PC-9 (cell line): ENCODE data around the gene DCTN4. TPM values are rescaled to one million over a fixed set of nuclear protein-coding genes. Genes with fewer than 3 reads are reported as not detected.

Experiments
- BruUV-seq: library from RNA; stranded (reverse); fragments of 400-500 nt; replicated peaks from 2 replicates; lab custom pipeline; 2021; lab: Mats Ljungman, UMichigan
- CTCF ChIA-PET: fragments of 300-600 bp; sonication (Branson Sonifier 250); formaldehyde crosslinking; loops from one replicate; lab custom pipeline; 2022; ENCODE audit warnings: antibody characterized with exemption; lab: Charles Lee
- POLR2A ChIA-PET: fragments of 300-600 bp; sonication (Branson Sonifier 250); formaldehyde crosslinking; loops from one replicate; lab custom pipeline; 2022; ENCODE audit warnings: antibody characterized with exemption; ENCODE audit not compliant: unreplicated experiment; lab: Charles Lee
- DNase-seq, 2 experiments: peaks; one replicate each; pipeline versions ENCODE4 v3.0.0 to v3.0.0-alpha.2; 2015 to 2022; ENCODE audit warnings: mixed read lengths in 1 of 2
- H2AFZ ChIP-seq: fragments of 200-600 bp; sonication (generic); 2 replicates; pipeline ENCODE4 v1.8.1; 2017; ENCODE audit warnings: antibody characterized with exemption
- H3F3A ChIP-seq: fragments of 200-600 bp; sonication (generic); 2 replicates; pipeline ENCODE4 v1.8.1; 2017; ENCODE audit warnings: antibody characterized with exemption, mild to moderate bottlenecking, low read depth; ENCODE audit not compliant: insufficient read depth
- H3K27ac ChIP-seq: fragments of 200-600 bp; sonication (generic); 2 replicates; pipeline ENCODE4 v1.6.1; 2016; ENCODE audit warnings: mixed run types
- H3K27me3 ChIP-seq: fragments of 200-600 bp; sonication (generic); 2 replicates; pipeline ENCODE4 v1.6.1; 2016; ENCODE audit warnings: low read depth, mixed run types; ENCODE audit not compliant: insufficient read depth
- H3K36me3 ChIP-seq: fragments of 200-600 bp; sonication (generic); 2 replicates; pipeline ENCODE4 v1.6.1; 2016; ENCODE audit warnings: low read depth, mixed run types
- H3K4me1 ChIP-seq: fragments of 200-600 bp; sonication (generic); replicated peaks from 2 replicates; pipeline ENCODE4 v1.6.1; 2016; ENCODE audit warnings: mixed run types; ENCODE audit not compliant: insufficient read depth
- H3K4me2 ChIP-seq: fragments of 200-600 bp; sonication (generic); 2 replicates; pipeline ENCODE4 v1.6.1; 2017; ENCODE audit warnings: mixed run types
- H3K4me3 ChIP-seq: fragments of 200-600 bp; sonication (generic); 2 replicates; pipeline ENCODE4 v1.6.1; 2016; ENCODE audit warnings: mixed run types
- H3K79me2 ChIP-seq: fragments of 200-600 bp; sonication (generic); 2 replicates; pipeline ENCODE4 v1.6.1; 2017; ENCODE audit warnings: low read depth, mixed run types
- H3K9me2 ChIP-seq: fragments of 200-600 bp; sonication (generic); 2 replicates; pipeline ENCODE4 v1.8.1; 2017; ENCODE audit warnings: mild to moderate bottlenecking; ENCODE audit not compliant: insufficient read depth
- H3K9me3 ChIP-seq: fragments of 200-600 bp; sonication (generic); 2 replicates; pipeline ENCODE4 v1.8.1; 2016; ENCODE audit warnings: low read depth; ENCODE audit not compliant: insufficient read depth
- H4K20me1 ChIP-seq: fragments of 200-600 bp; sonication (generic); 2 replicates; pipeline ENCODE4 v1.8.1; 2017; ENCODE audit not compliant: insufficient read depth
- EZH2 ChIP-seq: fragments of 200-600 bp; sonication (generic); IDR thresholded peaks from 2 replicates; pipeline ENCODE4 v1.8.0; 2017; ENCODE audit warnings: antibody characterized with exemption, low read depth
- intact Hi-C: fragments of 100-400 bp; cut with micrococcal nuclease; formaldehyde crosslinking; loops from one replicate; pipeline ENCODE4 v1.10.0; 2022; ENCODE audit not compliant: unreplicated experiment
- total RNA-seq: library from RNA; stranded (reverse); gene quantifications from 2 replicates; pipeline ENCODE4 v1.2.3, GENCODE V29; 2021
- TF ChIP-seq, protein P1 (sequence below): fragments of 200-600 bp; sonication (generic); conservative IDR thresholded peaks from 2 replicates; pipeline ENCODE4 v1.6.1; 2017; ENCODE audit warnings: mixed run types, antibody characterized with exemption, mild to moderate bottlenecking, moderate library complexity

The DCTN4 gene
- total RNA-seq, 1 experiment from 2014 or later, result 49.1 TPM

- TF ChIP-seq EZH2, result no peak
- TF ChIP-seq, protein P1, sequence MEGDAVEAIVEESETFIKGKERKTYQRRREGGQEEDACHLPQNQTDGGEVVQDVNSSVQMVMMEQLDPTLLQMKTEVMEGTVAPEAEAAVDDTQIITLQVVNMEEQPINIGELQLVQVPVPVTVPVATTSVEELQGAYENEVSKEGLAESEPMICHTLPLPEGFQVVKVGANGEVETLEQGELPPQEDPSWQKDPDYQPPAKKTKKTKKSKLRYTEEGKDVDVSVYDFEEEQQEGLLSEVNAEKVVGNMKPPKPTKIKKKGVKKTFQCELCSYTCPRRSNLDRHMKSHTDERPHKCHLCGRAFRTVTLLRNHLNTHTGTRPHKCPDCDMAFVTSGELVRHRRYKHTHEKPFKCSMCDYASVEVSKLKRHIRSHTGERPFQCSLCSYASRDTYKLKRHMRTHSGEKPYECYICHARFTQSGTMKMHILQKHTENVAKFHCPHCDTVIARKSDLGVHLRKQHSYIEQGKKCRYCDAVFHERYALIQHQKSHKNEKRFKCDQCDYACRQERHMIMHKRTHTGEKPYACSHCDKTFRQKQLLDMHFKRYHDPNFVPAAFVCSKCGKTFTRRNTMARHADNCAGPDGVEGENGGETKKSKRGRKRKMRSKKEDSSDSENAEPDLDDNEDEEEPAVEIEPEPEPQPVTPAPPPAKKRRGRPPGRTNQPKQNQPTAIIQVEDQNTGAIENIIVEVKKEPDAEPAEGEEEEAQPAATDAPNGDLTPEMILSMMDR, result no peak
- CTCF ChIA-PET, result interaction anchor here (0.6 kb wide), 1 partner anchor 260 kb away, joined by 9 read pairs; no protein-coding TSS in a partner anchor
- BruUV-seq, result no TSS peak
- intact Hi-C loops, result loop anchor here (5.0 kb wide), 1 partner anchor 220 kb away; no protein-coding TSS in a partner anchor
- Histone ChIP-seq H3K4me3 (no peak overlapping the region), H3K4me1 (peaks cover 39% of the 10 kb centered on the region), H3K9me2 (no peaks in the 10 kb centered on the region), H3K4me2 (no peak overlapping the region), H3K9me3 (no peaks in the 10 kb centered on the region), H3K27me3 (no peaks in the 10 kb centered on the region), H2AFZ (no peak overlapping the region), H3K79me2 (no peaks in the 10 kb centered on the region; the same call in 1 of the 2 replicates), H3K27ac (0 out of 2 replicates have a peak overlapping the region, but pooled peaks have one; percentile 35), H3K36me3 (no peaks in the 10 kb centered on the region), H3F3A (peaks cover 16% of the 10 kb centered on the region), H4K20me1 (no peaks in the 10 kb centered on the region)
- DNase-seq, result no peak
- POLR2A ChIA-PET, result no interaction called here
These were observed 23.1 kb upstream of the DCTN4 start for GRCh38 chr5:150781706-150782614.

DNA sequence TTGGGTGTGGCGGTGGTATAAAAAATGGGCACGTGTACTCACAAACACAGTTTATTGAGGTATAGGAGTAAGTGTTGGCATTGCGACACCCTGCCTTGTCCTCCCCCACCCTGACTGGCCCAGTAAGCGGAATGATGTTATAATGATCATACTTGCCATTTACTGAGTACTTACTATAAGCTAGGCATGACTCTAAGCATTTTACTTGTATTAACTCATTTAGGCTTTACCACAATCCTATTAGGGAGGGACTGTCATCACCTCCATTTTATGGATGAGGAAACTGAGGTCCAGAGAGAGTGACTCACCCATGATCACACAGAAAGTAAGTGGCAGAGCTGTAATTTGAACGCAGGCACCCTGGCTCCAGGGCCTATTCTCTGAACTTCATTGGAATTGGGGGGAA lies 22.0 kb upstream of the DCTN4 start:
- intact Hi-C loops, result loop anchor here (5.0 kb wide), 1 partner anchor 219 kb away; no protein-coding TSS in a partner anchor
- H3K4me3 ChIP-seq, result no peak overlapping the region
- no peak for DNase-seq
- H3K27me3 ChIP-seq, result no peaks in the 10 kb centered on the region
- peaks cover 16% of the 10 kb centered on the region for H3F3A ChIP-seq
- no TSS peak for BruUV-seq
- H3K79me2 ChIP-seq, result no peaks in the 10 kb centered on the region; the same call in 1 of the 2 replicates
- H2AFZ ChIP-seq, result no peak overlapping the region
- no peaks in the 10 kb centered on the region for H3K9me2 ChIP-seq
- no peak for TF ChIP-seq EZH2
- TF ChIP-seq, protein P1, result no peak
- no peaks in the 10 kb centered on the region for H3K36me3 ChIP-seq
- H3K27ac ChIP-seq, result no peak overlapping the region
- H3K9me3 ChIP-seq, result no peaks in the 10 kb centered on the region
- H4K20me1 ChIP-seq, result no peaks in the 10 kb centered on the region
- POLR2A ChIA-PET, result no interaction called here
- no peak overlapping the region for H3K4me2 ChIP-seq
- CTCF ChIA-PET, result no interaction called here
- H3K4me1 ChIP-seq, result peaks cover 39% of the 10 kb centered on the region

GRCh38 chr5:150780187-150780692 lies 21.4 kb upstream of the DCTN4 start:
- H4K20me1 ChIP-seq, result no peaks in the 10 kb centered on the region
- H3K4me1 ChIP-seq, result peaks cover 39% of the 10 kb centered on the region
- DNase-seq, result no peak
- ChIA-PET POLR2A (interaction anchor here (0.6 kb wide), 1 partner anchor 876 kb away, joined by 3 read pairs; no protein-coding TSS in a partner anchor), CTCF (interaction anchor here (1.1 kb wide), 1 partner anchor 79 kb away, joined by 3 read pairs; the partner anchor contains the start of gene RBM22)
- H3K4me2 ChIP-seq, result no peak overlapping the region
- H3F3A ChIP-seq, result peaks cover 16% of the 10 kb centered on the region
- intact Hi-C loops, result loop anchor here (5.0 kb wide), 1 partner anchor 218 kb away; no protein-coding TSS in a partner anchor
- TF ChIP-seq EZH2, result no peak
- TF ChIP-seq, protein P1, result no peak
- H2AFZ ChIP-seq, result no peak overlapping the region
- no peaks in the 10 kb centered on the region for H3K9me2 ChIP-seq
- no peaks in the 10 kb centered on the region for H3K36me3 ChIP-seq
- no peak overlapping the region for H3K27ac ChIP-seq
- no peaks in the 10 kb centered on the region for H3K9me3 ChIP-seq
- no peaks in the 10 kb centered on the region for H3K27me3 ChIP-seq
- H3K4me3 ChIP-seq, result no peak overlapping the region
- no TSS peak for BruUV-seq
- H3K79me2 ChIP-seq, result no peaks in the 10 kb centered on the region; the same call in 1 of the 2 replicates
